SK-N-SH (cell line): ENCODE data around the gene CXADR. TPM values are rescaled to one million over a fixed set of nuclear protein-coding genes. Genes with fewer than 3 reads are reported as not detected.

Source experiments
- CTCF ChIA-PET: fragments of 300-600, 350-600 bp; formaldehyde crosslinking; extraction: SDS; loops from one replicate; lab custom pipeline; 2021; lab: Yijun Ruan, JAX
- POLR2A ChIA-PET: fragments of 350-600 bp; sonication (Branson Sonifier 250); formaldehyde crosslinking; extraction: SDS; loops from one replicate; lab custom pipeline; 2020; ENCODE audit warnings: antibody characterized with exemption, inconsistent platforms; lab: Yijun Ruan, JAX
- DNase-seq: peaks from one replicate; pipeline ENCODE4 v3.0.0; 2012
- H2AFZ ChIP-seq: fragments of 200-600 bp; sonication (generic); 2 replicates; pipeline ENCODE4 v1.8.1; 2016; ENCODE audit warnings: antibody characterized with exemption, mild to moderate bottlenecking, low read depth
- H3F3A ChIP-seq: fragments of 200-600 bp; sonication (generic); replicated peaks from 2 replicates; pipeline ENCODE3; 2016; ENCODE audit warnings: antibody characterized with exemption, mild to moderate bottlenecking; ENCODE audit not compliant: insufficient read depth
- H3K27ac ChIP-seq, 2 experiments: fragments of 200-500 bp in 1 of 2; fragments of 200-600 bp in 1 of 2; sonication (Bioruptor generic) in 1 of 2; sonication (generic), shearing (Covaris generic) in 1 of 2; 2 replicates each; pipeline versions ENCODE4 v1.5.1 to v1.6.1; 2014 to 2016; ENCODE audit warnings: low read depth in 2 of 2, inconsistent platforms in 1 of 2, low read length in 1 of 2, mild to moderate bottlenecking in 1 of 2, mixed read lengths in 1 of 2
- H3K27me3 ChIP-seq: fragments of 200-600 bp; sonication (generic), shearing (Covaris generic); 2 replicates; pipeline ENCODE4 v1.6.1; 2016; ENCODE audit warnings: mixed run types; ENCODE audit not compliant: insufficient read depth
- H3K36me3 ChIP-seq, 2 experiments: fragments of 200-500 bp in 1 of 2; fragments of 200-600 bp in 1 of 2; sonication (Bioruptor generic) in 1 of 2; sonication (generic) in 1 of 2; replicated peaks in 1 of 2; 2 replicates each; pipeline versions ENCODE3 to v1.5.1; 2014 to 2016; ENCODE audit warnings: low read length in 1 of 2, mild to moderate bottlenecking in 1 of 2; ENCODE audit not compliant: insufficient read depth in 2 of 2, control insufficient read depth in 1 of 2
- H3K4me1 ChIP-seq, 2 experiments: fragments of 200-500 bp in 1 of 2; fragments of 200-600 bp in 1 of 2; sonication (Bioruptor generic) in 1 of 2; sonication (generic), shearing (Covaris generic) in 1 of 2; 2 replicates each; pipeline versions ENCODE4 v1.5.1 to v1.6.1; 2014 to 2016; ENCODE audit warnings: low read depth in 1 of 2, low read length in 1 of 2, mixed run types in 1 of 2; ENCODE audit not compliant: insufficient read depth in 2 of 2, control insufficient read depth in 1 of 2
- H3K4me2 ChIP-seq: fragments of 200-600 bp; sonication (generic), shearing (Covaris generic); 2 replicates; pipeline ENCODE4 v1.6.1; 2017; ENCODE audit warnings: mixed run types
- H3K4me3 ChIP-seq, 2 experiments: fragments of 200-500 bp in 1 of 2; fragments of 200-600 bp in 1 of 2; sonication (Bioruptor generic) in 1 of 2; sonication (generic), shearing (Covaris generic) in 1 of 2; 2 replicates each; pipeline versions ENCODE4 v1.5.1 to v1.8.1; 2014 to 2016; ENCODE audit warnings: low read depth in 2 of 2, inconsistent platforms in 1 of 2, low read length in 1 of 2, mild to moderate bottlenecking in 1 of 2, mixed read lengths in 1 of 2, moderate library complexity in 1 of 2
- H3K79me2 ChIP-seq: fragments of 200-600 bp; sonication (generic); 2 replicates; pipeline ENCODE4 v1.8.1; 2017; ENCODE audit warnings: mild to moderate bottlenecking; ENCODE audit not compliant: insufficient read depth
- H3K9ac ChIP-seq: fragments of 200-600 bp; sonication (generic); 2 replicates; pipeline ENCODE4 v1.6.1; 2017; ENCODE audit warnings: mixed run types
- H3K9me2 ChIP-seq: fragments of 200-600 bp; sonication (generic); 2 replicates; pipeline ENCODE4 v1.6.1; 2017; ENCODE audit warnings: mixed run types
- H3K9me3 ChIP-seq: fragments of 200-600 bp; sonication (generic); 2 replicates; pipeline ENCODE4 v1.6.1; 2017; ENCODE audit warnings: mixed run types, mild to moderate bottlenecking, moderate library complexity
- H4K20me1 ChIP-seq: fragments of 200-600 bp; sonication (generic); 2 replicates; pipeline ENCODE4 v1.6.1; 2017; ENCODE audit warnings: mild to moderate bottlenecking, mixed run types; ENCODE audit not compliant: insufficient read depth
- CHD2 ChIP-seq: fragments of 150-350 bp; IDR thresholded peaks from 2 replicates; pipeline ENCODE4 v1.6.1; 2018; ENCODE audit warnings: low read length; ENCODE audit not compliant: partially characterized antibody
- ELF1 ChIP-seq: IDR thresholded peaks from 2 replicates; pipeline ENCODE4 v1.4.0; 2012
- FOSL2 ChIP-seq: IDR thresholded peaks from 2 replicates; pipeline ENCODE4 v1.4.0; 2012; ENCODE audit warnings: low read depth, mild to moderate bottlenecking, moderate library complexity, borderline replicate concordance
- FOXM1 ChIP-seq: IDR thresholded peaks from 2 replicates; pipeline ENCODE4 v1.4.0; 2012; ENCODE audit warnings: low read depth, mild to moderate bottlenecking
- GABPA ChIP-seq: IDR thresholded peaks from 2 replicates; pipeline ENCODE4 v1.4.0; 2012; ENCODE audit warnings: low read depth, mild to moderate bottlenecking
- GATA2 ChIP-seq: sonication (generic); formaldehyde crosslinking; IDR thresholded peaks from 2 replicates; pipeline ENCODE4 v1.5.0; 2020; ENCODE audit warnings: mild to moderate bottlenecking, missing genetic modification reagents
- MEF2A ChIP-seq: IDR thresholded peaks from 2 replicates; pipeline ENCODE4 v1.4.0; 2012; ENCODE audit warnings: low read depth, borderline replicate concordance
- POLR2AphosphoS5 ChIP-seq: IDR thresholded peaks from 2 replicates; pipeline ENCODE4 v1.6.1; 2012; ENCODE audit warnings: low read depth, low read length
- RAD21 ChIP-seq: IDR thresholded peaks from 2 replicates; pipeline ENCODE4 v1.6.1; 2012; ENCODE audit warnings: mild to moderate bottlenecking, low read length
- WGBS: methylation state at CpG from one replicate; pipeline ENCODE4 v1.1.6; 2017; ENCODE audit warnings: low lambda C conversion rate; 5-methylcytosine and 5-hydroxymethylcytosine counted together
- polyA plus RNA-seq, 3 experiments: library from polyadenylated mRNA; depleted of rRNA; stranded (reverse); fragments of >200 nt; gene quantifications; 2 replicates each; pipeline ENCODE4 v1.2.3, GENCODE V29; 2012
- TF ChIP-seq, protein P1 (sequence below): IDR thresholded peaks from 2 replicates; pipeline ENCODE4 v1.6.1; 2012; ENCODE audit warnings: mild to moderate bottlenecking, low read depth, low read length, moderate library complexity

The CXADR gene
- polyA plus RNA-seq, 1 of the 3 experiments (the other 2 are of a cell fraction), result 1.1 TPM

DNA sequence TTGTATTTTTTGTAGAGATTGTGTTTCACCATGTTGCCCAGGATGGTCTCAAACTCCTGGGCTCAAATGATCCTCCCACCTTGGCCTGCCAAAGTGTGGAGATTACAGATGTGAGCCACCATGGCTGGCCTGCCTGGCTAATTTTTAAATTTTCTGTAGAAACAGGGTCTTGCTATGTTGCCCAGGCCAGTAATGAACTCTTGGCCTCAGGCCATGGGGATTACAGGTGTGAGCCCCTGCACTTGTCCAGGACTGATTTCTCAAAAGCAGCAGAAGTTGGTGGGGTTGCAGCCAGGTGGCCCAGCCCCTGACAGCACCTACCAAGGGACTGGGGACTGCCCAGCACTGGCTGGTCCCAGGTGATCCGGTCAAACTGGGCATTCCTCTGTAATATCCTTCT, 44.1 kb upstream of the CXADR start:
- H2AFZ ChIP-seq, result no peak overlapping the region
- no peaks in the 10 kb centered on the region for H4K20me1 ChIP-seq
- POLR2A ChIA-PET, result no interaction called here
- no peak for DNase-seq
- TF ChIP-seq GATA2 (CRISPR knock-in tag) (no peak), MEF2A (no peak), FOSL2 (no peak)
- TF ChIP-seq, protein P1, sequence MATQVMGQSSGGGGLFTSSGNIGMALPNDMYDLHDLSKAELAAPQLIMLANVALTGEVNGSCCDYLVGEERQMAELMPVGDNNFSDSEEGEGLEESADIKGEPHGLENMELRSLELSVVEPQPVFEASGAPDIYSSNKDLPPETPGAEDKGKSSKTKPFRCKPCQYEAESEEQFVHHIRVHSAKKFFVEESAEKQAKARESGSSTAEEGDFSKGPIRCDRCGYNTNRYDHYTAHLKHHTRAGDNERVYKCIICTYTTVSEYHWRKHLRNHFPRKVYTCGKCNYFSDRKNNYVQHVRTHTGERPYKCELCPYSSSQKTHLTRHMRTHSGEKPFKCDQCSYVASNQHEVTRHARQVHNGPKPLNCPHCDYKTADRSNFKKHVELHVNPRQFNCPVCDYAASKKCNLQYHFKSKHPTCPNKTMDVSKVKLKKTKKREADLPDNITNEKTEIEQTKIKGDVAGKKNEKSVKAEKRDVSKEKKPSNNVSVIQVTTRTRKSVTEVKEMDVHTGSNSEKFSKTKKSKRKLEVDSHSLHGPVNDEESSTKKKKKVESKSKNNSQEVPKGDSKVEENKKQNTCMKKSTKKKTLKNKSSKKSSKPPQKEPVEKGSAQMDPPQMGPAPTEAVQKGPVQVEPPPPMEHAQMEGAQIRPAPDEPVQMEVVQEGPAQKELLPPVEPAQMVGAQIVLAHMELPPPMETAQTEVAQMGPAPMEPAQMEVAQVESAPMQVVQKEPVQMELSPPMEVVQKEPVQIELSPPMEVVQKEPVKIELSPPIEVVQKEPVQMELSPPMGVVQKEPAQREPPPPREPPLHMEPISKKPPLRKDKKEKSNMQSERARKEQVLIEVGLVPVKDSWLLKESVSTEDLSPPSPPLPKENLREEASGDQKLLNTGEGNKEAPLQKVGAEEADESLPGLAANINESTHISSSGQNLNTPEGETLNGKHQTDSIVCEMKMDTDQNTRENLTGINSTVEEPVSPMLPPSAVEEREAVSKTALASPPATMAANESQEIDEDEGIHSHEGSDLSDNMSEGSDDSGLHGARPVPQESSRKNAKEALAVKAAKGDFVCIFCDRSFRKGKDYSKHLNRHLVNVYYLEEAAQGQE, result no peak
- TF ChIP-seq, all 33 proteins: peak for 0
- no peaks in the 10 kb centered on the region for H3K4me1 ChIP-seq
- no peak overlapping the region for H3K9ac ChIP-seq
- no peaks in the 10 kb centered on the region for H3K36me3 ChIP-seq
- no peak overlapping the region for H3K4me3 ChIP-seq
- H3K9me3 ChIP-seq, result no peaks in the 10 kb centered on the region
- no peak overlapping the region for H3K27ac ChIP-seq
- no peaks in the 10 kb centered on the region for H3K79me2 ChIP-seq
- no CpG with 5 or more reads among the region's 1 CpG for WGBS
- no peaks in the 10 kb centered on the region; the same call in 1 of the 2 replicates for H3K27me3 ChIP-seq
- no peaks in the 10 kb centered on the region for H3F3A ChIP-seq
- CTCF ChIA-PET, result no interaction called here
- H3K9me2 ChIP-seq, result no peaks in the 10 kb centered on the region
- no peak overlapping the region for H3K4me2 ChIP-seq

DNA sequence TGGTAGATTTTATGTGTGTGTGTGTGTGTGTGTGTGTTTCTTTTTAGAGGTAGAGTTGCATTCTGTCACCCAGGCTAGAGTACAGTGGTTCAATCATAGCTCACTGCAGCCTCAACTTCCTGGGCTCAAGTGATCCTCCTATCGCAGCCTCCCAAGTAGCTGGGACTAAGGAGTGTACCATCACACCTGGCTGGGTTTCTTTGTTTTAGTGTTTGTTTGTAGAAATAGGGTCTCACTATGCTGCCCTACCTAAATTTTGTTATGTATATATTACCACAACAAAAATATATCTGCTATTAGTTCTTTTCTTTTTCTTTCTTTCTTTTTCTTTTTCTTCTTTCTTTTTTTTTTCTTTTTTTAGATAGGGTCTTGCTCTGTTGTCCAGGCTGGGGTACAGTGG, 43.1 kb upstream of the CXADR start:
- no peak for DNase-seq
- no peak for TF ChIP-seq FOXM1
- Histone ChIP-seq H3K4me3 (no peak overlapping the region), H3K4me1 (no peaks in the 10 kb centered on the region), H4K20me1 (no peaks in the 10 kb centered on the region), H3K9ac (no peak overlapping the region), H3K79me2 (no peaks in the 10 kb centered on the region), H3K36me3 (no peaks in the 10 kb centered on the region), H2AFZ (no peak overlapping the region), H3K27ac (no peak overlapping the region), H3K9me2 (no peaks in the 10 kb centered on the region), H3K4me2 (no peak overlapping the region), H3K27me3 (no peaks in the 10 kb centered on the region; the same call in 1 of the 2 replicates), H3F3A (no peaks in the 10 kb centered on the region), H3K9me3 (no peaks in the 10 kb centered on the region)
- ChIA-PET POLR2A (interaction anchor here (0.6 kb wide), 1 partner anchor 122 kb away, joined by 5 read pairs; no protein-coding TSS in a partner anchor), CTCF (interaction anchor here (1.5 kb wide), 1 partner anchor 85 kb away, joined by 3 read pairs; no protein-coding TSS in a partner anchor)
- WGBS, result 100% methylated on average over 1 of the region's 1 CpG

DNA sequence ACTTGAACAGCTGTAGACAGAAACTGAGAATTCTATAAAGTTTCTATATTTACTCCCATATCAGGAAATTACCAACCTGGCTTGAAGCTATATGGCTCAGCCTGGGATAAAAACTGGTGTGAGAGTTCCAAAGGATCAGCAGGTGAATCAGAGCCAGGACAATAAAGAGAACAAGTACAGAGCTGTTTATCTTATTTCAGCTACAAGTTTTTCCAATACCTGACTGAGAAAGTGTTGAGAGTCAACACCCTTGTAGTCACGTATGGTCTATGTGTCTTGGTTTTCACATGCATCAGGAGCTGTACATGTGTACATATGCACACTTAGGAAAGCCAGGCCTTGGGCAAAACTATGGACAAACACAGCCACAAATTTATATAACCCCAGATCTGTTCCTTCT, 40.7 kb upstream of the CXADR start:
- H3K36me3 ChIP-seq, result no peaks in the 10 kb centered on the region
- DNase-seq, result no peak
- H3K79me2 ChIP-seq, result no peaks in the 10 kb centered on the region
- no peak overlapping the region for H2AFZ ChIP-seq
- no peak overlapping the region for H3K27ac ChIP-seq
- H3K4me2 ChIP-seq, result no peak overlapping the region
- H3K9me2 ChIP-seq, result no peaks in the 10 kb centered on the region
- no peaks in the 10 kb centered on the region; the same call in 1 of the 2 replicates for H3K27me3 ChIP-seq
- CTCF ChIA-PET, result interaction anchor here (1.1 to 1.3 kb wide), 2 partner anchors 12 to 85 kb away, joined by 3 read pairs; no protein-coding TSS in a partner anchor
- no peak overlapping the region for H3K4me3 ChIP-seq
- H3K4me1 ChIP-seq, result no peaks in the 10 kb centered on the region
- POLR2A ChIA-PET, result no interaction called here
- no peaks in the 10 kb centered on the region for H4K20me1 ChIP-seq
- WGBS, result 91% methylated on average over 1 of the region's 1 CpG
- H3K9me3 ChIP-seq, result no peaks in the 10 kb centered on the region
- H3F3A ChIP-seq, result no peaks in the 10 kb centered on the region
- TF ChIP-seq POLR2AphosphoS5 (no peak), GABPA (no peak), RAD21 (no peak), ELF1 (no peak), CHD2 (no peak)
- H3K9ac ChIP-seq, result no peak overlapping the region
